A172 (cell line): ENCODE data around the gene PPEF1. TPM values are rescaled to one million over a fixed set of nuclear protein-coding genes. Genes with fewer than 3 reads are reported as not detected.
"Not testable (repeated sequence)": the region's sequence is repeated elsewhere in the genome, so short reads cannot be mapped to it uniquely, and the experiment has no call there.

Experiments used
- DNase-seq: peaks from one replicate; pipeline ENCODE4 v3.0.0-alpha.2; 2015; ENCODE audit warnings: low spot score
- total RNA-seq: library from RNA; depleted of rRNA; stranded (reverse); fragments of >200 nt; shearing (Covaris generic); gene quantifications from 2 replicates; pipeline ENCODE4 v1.2.3, GENCODE V29; 2014

Gene PPEF1
- total RNA-seq, 1 experiment from 2014 or later, result not detected

DNA sequence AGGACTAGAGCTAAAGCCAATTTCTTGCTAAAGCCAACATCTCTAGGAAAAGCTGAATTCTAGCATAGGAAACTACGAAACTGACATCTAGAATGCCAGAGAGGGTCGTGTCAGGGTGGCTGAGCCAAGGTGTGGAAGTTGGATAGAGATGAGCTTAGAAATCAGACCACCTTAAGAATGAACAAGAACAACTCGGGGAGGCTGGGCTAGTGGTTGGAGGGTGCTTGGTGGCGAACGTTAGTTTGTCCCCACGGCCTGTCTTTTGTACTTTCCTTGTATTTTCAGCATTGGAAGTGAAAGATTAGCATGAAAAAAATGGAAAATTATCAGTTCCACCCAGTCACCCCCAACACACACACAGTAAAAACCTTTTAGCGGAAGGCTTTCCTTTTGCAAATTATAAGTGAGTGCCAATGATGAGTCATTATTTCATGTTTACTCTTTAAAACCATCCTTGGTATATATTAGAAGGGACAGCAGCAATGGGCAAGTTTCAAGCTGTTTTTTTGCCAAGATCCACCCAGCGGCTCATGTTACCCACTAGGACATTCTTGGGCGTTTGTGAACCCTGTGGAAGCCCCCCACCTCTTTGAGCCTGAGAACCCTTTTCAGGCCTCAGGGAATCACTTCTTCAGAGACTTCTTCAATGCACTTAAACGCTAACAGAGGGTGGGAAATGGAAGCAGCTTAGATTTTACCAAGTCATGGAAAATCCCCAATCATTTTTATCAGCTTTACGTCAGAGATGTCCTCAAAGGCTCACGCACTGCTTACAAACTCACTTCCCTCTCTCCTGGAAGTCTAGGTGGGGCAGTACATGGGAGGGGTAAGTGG, 4.9 kb upstream of the PPEF1 start:
- peak; percentile 69 for DNase-seq

DNA sequence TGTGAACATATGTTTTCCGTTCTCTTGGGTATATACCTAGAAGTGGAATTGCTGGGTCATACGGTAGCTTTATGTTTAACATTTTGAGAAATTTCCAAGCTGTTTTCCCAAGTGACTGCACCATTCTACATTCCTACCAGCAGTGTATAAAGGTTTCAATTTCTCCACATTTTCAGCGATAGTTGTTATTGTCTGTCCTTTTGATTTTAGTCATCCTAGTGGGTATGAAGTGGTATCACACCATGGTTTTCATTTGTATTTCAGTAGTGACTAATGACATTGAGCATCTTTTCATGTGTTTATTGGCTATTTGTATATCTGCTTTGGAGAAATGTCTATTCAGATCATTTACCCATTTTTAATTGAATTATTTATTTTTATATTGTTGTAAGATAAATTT, 2.4 kb downstream of the PPEF1 start:
- DNase-seq, result no peak

DNA sequence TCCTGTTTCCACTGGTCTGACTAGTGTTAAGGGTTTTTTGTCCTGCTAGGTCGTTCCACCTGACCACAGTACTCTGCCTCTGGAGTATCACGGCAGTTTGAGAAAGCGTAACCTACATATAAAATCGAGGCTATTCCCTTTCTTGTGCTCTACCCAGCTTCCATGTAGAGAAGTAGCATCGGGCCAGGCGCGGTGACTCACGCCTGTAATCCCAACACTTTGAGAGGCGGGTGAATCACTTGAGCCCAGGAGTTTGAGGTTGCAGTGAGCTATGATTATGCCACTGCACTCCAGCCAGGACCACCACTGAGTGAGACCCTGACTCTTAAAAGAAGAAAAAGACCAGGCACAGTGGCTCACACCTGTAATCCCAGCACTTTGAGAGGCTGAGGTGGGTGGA, 7.5 kb downstream of the PPEF1 start:
- DNase-seq, result no peak

DNA sequence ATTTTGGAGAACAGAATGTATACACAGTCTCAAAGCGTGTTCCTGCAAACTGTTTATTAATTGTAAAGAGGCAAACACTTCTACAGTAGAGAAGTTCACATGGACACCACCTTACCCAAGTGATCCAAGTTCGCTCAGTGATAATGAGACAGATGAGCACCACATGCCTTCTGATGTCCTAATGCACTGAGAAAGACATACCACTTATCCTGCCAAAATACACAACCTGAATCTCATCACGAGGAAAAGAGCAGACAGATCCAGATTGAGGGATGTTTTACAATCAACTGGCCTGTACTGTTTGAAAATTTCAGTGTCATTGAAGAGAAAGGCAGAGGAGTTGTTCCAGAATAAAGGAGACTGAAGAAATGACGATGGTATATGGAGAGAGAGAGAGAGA, 12.4 kb downstream of the PPEF1 start:
- no peak for DNase-seq

DNA sequence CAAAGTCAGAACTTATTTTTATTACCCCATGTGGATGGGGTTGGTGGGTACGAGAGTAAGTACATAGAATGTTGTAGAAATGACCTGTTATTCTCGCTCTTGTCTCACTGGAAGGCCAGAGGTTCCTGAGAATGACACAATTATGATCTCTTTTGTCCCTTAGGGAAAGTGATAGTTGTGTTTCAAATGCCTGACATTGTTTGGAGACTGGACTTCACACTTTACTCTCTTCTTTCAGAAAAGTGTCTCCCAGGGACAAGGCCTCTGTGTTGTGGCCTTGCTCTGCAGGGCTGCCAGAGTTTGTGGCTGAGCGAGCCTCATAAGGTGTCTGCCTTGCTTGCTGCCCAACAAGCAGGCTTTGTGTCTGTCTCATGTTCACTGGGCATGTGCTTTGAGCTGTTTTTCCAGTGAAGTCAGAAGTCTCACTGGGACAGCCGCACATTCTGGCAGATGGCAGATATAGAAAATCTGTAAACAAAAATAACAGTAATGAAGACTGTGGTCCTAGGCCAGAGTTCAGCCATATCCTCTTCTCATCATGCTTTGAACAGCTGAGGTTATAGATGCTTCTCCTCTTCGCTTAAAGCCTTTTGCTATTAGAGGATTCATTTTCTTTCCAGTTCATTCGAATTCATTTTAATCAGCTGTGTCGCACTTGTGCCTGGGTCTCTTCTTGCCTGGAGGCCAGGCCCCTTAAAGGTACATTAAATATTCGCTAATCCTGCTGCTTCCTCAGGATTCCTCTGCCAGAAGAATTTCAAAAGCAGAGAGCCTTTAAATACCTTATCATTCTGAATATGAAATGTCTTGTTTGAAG, 14.4 kb downstream of the PPEF1 start:
- DNase-seq, result no peak

GRCh38 chrX:18722500-18723071, 15.1 kb downstream of the PPEF1 start:
- no peak for DNase-seq

DNA sequence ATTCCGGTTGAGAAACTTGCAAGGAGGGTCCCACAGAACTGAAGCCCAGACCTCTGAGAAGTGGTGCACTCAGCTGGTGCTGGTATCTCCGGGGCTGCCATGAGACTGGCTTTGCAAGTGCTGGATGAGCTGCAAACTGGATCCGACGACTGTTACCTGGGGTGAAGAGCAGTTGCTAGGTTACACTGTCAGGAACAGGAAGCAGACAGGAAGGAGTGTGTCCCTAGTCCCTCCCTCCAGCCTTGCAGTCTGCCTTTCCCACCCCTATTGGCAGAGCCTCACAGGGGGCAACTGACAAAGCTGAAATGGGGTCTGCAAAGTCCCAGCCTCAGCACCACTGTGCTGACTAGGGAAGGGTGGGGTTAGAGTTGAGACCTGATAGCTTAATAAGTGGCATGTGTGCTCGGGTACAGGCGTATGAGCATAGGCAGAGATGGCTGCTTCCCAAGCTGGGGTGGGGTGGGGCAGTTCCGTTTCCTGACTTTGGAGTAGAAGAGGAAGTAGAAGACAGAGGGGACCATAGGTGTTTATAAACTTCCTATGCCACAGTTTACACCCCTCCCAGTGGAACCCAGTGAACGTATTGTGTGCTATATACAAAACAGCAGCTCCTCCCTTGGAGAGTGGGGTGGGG, 18.0 kb downstream of the PPEF1 start:
- no peak for DNase-seq

DNA sequence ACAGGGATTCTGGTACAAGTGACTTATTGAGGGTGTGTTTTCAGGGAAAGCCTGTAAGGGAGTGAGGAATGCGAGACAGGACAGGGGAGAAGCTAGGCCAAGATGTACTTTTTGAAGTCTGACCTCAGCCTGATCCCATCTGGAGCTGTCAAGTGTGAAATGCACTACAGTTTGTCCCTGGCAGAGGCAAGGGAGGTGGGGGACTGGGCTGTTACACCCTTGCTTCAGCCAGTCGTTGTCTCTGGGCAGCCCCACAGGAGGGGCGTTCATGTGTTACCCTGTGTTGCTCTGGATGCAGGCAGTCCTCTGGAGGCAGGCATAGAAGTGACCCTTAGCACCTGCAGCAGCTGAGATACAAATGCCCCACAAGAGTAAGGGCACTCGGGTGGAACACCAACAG, 25.8 kb downstream of the PPEF1 start:
- no peak for DNase-seq

DNA sequence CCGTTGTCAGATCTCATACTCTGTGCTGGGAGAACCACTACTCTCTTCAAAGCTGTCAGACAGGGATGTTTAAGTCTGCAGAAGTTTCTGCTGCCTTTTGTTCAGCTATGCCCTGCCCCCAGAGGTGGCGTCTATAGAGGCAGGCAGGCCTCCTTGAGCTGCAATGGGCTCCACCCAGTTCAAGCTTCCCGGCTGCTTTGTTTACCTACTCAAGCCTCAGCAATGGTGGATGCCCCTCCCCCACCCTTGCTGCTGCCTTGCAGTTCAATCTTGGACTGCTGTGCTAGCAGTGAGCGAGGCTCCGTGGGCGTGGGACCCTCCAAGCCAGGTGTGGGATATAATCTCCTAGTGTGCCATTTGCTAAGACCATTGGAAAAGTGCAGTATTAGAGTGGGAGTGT, 32.2 kb downstream of the PPEF1 start:
- not testable (repeated sequence) for DNase-seq

- DNase-seq, result no peak
Observed at GRCh38 chrX:18748499-18748898, 41.1 kb downstream of the PPEF1 start.

- no peak for DNase-seq
Observed at GRCh38 chrX:18753631-18754030, 46.2 kb downstream of the PPEF1 start.

- DNase-seq, result no peak
Observed at GRCh38 chrX:18755651-18756050, 48.2 kb downstream of the PPEF1 start.

GRCh38 chrX:18757956-18758932, 50.8 kb downstream of the PPEF1 start:
- no peak for DNase-seq

GRCh38 chrX:18761750-18762149, 54.3 kb downstream of the PPEF1 start:
- DNase-seq, result no peak

- DNase-seq, result not testable (repeated sequence)
Observed at GRCh38 chrX:18763106-18763505, 55.7 kb downstream of the PPEF1 start.

GRCh38 chrX:18769364-18769763, 61.9 kb downstream of the PPEF1 start:
- DNase-seq, result no peak

- DNase-seq, result no peak
Observed at GRCh38 chrX:18769812-18770573, 62.5 kb downstream of the PPEF1 start.

DNA sequence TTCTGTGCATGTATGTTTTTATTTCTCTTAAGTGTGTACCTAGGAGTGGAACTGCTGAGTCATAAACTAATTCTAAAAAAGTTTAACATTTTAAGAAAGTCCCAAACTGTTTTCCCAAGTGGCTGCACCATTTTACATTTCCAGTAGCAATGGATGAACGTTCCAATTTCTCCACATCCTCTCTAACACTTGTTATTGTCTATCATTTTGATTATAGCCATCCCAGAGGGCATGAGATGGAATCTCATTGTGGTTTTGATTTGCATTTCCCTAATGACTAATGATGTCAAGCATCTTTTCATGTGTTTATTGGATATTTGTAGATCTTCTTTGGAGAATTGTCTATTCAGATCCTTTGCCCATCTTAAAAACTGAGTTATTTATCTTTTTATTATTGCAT, 82.5 kb downstream of the PPEF1 start:
- DNase-seq, result no peak

GRCh38 chrX:18792828-18793227, 85.4 kb downstream of the PPEF1 start:
- no peak for DNase-seq

- no peak for DNase-seq
Observed at GRCh38 chrX:18793601-18794089, 86.2 kb downstream of the PPEF1 start.
